Activated CD4-positive, alpha-beta T cell treated with anti-CD3 and anti-CD28 coated beads, Interleukin-2, Interleukin-4, amounts not matched to agents 100 ng/mL and 50 ng/mL, durations not matched to agents 16 hours and 8 hours (primary cell): ENCODE measurements around the gene SLC2A1.

ENCODE experiments used
- DNase-seq: peaks from one replicate; pipeline ENCODE4 v3.0.0-alpha.2; 2020; ENCODE audit warnings: low spot score

Gene SLC2A1

GRCh38 chr1:42979896-42980800, 21.5 kb upstream of the SLC2A1 start:
- DNase-seq = no peak

DNA sequence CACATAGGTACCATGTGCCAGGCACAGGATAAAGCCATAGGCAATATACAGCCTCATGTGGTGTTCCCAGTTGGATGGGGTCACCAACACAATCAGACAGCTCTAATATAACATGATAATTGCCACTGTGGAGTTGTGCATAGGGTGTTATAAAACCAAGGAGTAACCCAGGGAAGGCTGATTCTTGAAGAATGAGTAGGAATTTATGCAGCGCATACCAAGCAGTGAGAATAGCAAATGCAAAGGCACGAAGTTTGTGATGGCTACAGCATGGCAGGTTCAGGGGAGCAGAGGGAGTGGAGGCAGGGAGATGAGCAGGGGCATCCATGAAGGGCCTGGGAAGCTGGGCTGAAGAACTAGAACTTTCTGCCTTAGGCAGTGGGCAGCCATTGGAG, 20.4 kb upstream of the SLC2A1 start:
- no peak for DNase-seq

GRCh38 chr1:42978317-42979035, 19.8 kb upstream of the SLC2A1 start:
- DNase-seq = no peak

- no peak for DNase-seq
Measured at GRCh38 chr1:42977653-42978052, 19.0 kb upstream of the SLC2A1 start.

DNA sequence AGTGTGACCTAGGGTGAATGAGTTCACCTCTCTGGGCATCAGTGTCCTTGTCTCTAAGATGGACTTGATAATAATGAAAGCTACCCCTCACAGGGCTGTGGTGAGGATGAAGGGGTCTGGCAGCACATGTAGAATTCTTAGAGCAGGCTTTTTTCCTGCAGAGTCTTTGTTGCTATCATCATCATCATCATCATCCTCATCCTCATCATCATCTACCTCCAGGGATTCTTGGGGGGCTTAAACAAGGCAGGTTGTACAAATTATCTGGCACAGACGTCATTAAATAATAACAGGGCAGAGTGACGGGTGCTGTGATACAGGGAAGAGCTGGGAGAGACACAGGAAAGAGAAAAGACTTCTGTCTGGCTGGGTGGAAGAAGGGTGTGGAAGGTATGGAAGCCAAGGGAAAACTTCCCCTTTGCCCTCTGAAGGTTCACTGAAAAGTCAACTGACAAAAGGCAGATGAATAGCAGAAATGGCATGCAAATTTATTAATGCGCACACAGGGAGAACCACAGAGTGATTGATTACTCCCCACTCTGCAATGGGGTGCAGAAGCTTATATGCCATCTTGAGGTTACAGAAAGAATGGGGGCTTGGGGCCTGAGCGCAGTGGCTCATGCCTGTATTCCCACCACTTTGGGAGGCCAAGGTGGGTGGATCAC, 17.0 kb upstream of the SLC2A1 start:
- DNase-seq = no peak

GRCh38 chr1:42974767-42975437, 16.2 kb upstream of the SLC2A1 start:
- DNase-seq = no peak

- DNase-seq = no peak
Measured at GRCh38 chr1:42973799-42974198, 15.1 kb upstream of the SLC2A1 start.

- no peak for DNase-seq
Measured at GRCh38 chr1:42973286-42973685, 14.6 kb upstream of the SLC2A1 start.

GRCh38 chr1:42971841-42972291, 13.2 kb upstream of the SLC2A1 start:
- DNase-seq = no peak

- DNase-seq = no peak
Measured at GRCh38 chr1:42970143-42970542, 11.5 kb upstream of the SLC2A1 start.

GRCh38 chr1:42968654-42969053, 10.0 kb upstream of the SLC2A1 start:
- no peak for DNase-seq

GRCh38 chr1:42966688-42967612, 8.3 kb upstream of the SLC2A1 start:
- DNase-seq = no peak

GRCh38 chr1:42965378-42965777, 6.7 kb upstream of the SLC2A1 start:
- no peak for DNase-seq

DNA sequence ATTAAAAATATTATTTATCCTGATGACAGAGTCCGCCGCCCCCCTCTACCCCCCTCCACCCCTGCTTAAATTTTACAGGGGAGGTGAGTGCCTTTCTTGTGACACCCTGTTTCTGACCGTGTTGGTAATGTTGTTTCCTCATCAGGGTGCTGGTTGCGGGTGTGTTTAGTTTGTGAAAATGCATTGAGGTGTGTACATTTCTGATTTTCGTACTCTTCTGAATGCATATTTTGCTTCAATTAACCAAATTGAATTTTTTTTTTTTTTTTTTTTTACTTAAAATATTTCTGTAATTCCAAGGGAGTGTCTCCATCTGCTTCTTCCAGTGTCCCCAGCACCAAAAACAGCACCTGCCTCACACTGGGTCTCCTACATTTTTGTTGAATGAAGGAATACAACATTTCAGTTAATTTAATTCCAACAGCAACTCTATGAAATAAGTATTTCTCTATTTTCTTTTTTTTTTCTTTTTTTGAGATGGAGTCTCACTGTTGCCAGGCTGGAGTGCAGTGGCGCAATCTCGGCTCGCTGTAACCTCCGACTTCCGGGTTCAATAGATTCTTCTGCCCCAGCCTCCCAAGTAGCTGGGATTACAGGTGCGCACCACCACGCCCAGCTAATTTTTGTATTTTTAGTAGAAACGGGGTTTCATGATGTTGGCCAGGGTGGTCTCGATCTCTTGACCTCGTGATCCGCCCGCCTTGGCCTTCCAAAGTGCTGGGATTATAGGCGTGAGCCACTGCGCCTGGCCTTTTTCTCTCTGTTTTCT, 5.6 kb upstream of the SLC2A1 start:
- no peak for DNase-seq

DNA sequence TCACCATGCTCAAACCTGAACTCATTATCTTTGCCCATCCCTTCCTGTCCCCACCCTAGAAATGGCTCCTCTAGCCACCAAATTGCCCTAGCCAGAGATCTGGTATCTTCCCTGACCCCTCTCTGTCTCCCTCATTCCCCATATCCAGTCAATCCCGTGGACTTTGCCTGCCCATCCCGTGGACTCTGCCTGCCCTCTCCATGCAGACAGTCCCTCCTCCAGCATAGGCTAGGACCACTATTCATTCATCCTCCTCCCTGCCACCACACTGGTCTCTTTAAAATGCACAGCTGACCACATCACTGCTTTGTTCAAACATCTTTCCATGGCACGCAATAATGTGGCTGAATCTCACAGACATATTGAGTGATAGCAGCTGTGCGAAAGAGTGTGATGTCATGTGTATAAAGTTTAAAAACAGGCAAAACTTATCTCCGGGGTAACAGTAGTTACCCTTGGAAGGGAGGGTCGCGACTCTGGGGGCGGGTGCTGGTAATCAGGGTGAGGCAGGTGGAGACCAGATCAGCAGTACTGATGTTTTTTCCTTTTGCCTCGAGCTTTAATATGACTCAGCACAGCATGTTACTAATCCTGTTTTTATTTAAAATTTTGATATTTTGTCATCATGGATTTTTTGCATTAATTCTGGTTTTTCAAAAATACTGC, 4.8 kb upstream of the SLC2A1 start:
- DNase-seq = no peak

GRCh38 chr1:42962641-42963377, 4.1 kb upstream of the SLC2A1 start:
- no peak for DNase-seq

DNA sequence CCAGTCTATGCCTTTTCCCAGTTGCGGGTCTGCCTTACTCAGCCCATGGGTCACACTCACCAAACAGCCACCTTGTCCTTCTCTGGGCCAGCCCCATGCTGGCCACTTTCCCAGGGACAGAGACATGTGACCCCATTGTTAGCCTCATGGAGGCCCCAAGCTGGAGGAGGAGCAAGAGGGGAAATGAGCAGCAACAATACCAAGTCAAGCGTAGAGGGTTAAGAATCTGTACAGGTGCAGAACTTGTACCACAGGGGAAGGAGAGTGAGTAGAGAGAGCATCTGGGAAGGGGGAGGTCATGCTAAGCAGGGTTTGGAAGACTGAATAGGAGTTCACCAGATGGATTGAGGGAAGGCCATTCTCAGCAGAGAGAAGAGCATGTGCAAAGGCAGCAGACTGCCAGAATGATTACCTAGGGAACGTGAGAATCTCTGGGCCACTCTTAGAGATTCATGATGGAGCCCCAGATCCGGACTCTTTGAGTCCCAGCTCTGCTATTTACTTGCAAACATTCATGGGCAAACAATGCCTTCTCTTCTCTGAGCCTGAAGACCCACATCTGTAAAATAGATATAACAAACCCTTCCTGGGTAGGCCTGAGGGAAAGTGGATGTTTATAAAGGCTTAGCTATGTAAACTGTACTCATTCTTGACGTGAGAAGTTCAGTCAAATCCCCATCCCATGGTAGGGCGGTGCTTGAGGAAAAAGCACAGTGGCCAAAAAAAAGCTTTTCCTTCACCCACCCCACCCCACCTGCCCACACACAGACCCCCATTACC, 2.8 kb upstream of the SLC2A1 start:
- no peak for DNase-seq
